ENCODE measurements around the gene MYO5A.
"Not testable (repeated sequence)": the region's sequence is repeated elsewhere in the genome, so short reads cannot be mapped to it uniquely, and the experiment has no call there.

MYO5A gene

DNA sequence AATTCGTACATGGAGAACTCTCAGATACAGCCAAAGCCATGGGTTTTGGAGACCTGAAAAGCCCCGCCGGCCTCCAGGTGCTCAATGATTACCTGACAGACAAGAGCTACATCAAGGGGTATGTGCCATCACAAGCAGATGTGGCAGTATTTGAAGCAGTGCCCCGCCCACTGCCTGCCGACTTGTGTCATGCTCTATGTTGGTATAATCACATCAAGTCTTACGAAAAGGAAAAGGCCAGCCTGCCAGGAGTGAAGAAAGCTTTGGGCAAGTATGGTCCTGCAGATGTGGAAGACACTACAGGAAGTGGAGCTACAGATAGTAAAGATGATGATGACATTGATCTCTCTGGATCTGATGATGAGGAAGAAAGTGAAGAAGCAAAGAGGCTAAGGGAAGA is 23.5 kb downstream of the MYO5A start:
- no peak for DNase-seq (ENCODE audit: low read depth)

- peak; percentile 14 for DNase-seq (ENCODE audit: low read depth)
Observed at GRCh38 chr15:52503788-52504496, 24.7 kb downstream of the MYO5A start.

GRCh38 chr15:52502608-52503007 is 26.1 kb downstream of the MYO5A start:
- no peak for DNase-seq (ENCODE audit: low read depth)

- DNase-seq (ENCODE audit: low read depth) = no peak
Observed at GRCh38 chr15:52499506-52499905, 29.2 kb downstream of the MYO5A start.

- no peak for DNase-seq (ENCODE audit: low read depth)
Observed at GRCh38 chr15:52498706-52499105, 30.0 kb downstream of the MYO5A start.

DNA sequence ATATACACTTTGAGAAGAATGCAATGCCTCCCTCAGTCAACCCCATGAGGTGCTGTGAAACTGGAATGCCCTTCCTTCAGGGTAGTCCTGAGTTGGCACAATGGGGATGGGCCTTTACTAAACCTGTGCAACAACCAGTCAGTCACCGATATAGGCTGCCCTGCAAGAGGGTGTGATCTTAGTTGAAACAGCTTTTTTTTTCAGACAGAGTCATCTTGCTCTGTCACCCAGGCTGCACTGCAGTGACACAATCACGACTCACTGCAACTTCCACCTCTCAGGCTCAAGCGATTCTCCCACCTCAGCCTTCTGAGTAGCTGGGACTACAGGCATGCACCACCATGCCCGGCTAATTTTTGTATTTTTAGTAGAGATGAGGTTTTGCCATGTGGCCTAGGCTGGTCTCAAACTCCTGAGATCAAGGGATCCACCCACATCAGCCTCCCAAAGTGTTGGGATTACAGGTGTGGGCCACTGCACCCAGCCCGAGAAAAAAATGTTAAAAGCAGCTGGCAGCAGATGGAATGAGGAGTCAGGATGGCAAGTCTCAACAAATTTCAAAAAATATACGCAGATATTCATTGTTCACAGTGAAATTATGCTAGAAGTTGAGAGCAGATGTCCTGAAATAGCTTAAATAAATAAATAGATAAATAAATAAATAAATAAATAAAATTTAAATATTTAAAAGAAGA is 31.8 kb downstream of the MYO5A start:
- DNase-seq (ENCODE audit: low read depth) = peak; percentile 23

- no peak for DNase-seq (ENCODE audit: low read depth)
Observed at GRCh38 chr15:52496175-52496574, 32.5 kb downstream of the MYO5A start.

DNA sequence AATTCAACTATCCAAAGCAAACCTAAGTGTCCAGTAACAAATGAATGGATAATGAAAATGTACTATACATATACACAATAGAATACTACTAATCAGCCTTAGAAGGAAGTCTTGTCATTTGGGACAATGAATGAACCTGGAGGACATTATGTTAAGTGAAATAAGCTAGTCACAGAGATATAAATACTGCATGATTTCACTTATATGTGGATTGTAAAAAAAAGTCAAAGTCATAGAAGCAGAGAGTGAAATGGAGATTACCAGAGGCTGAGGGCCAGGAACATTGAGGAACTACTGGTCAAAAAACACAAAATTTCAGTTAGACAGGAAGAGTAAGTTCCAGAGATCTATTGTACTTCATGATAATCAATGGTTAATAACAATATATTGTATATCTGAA is 33.6 kb downstream of the MYO5A start:
- DNase-seq (ENCODE audit: low read depth) = no peak

DNA sequence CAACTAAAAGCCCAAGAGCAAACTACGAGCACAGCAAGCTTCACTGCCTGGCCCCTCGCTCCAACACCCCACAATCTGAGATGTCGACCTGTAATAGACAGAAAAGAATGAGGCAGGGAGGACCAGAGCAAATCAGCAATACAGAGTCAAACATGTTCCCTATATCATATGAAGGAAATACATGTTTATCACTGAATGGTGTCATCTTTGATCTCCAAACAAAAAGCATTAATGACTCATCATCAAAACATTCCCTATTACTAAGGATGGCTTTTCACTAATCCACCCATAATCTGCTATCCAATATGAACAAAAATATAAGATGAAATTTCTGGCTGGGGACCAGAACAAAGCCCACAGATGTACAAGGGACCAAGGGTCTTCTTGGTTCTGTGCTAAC is 34.7 kb downstream of the MYO5A start:
- no peak for DNase-seq (ENCODE audit: low read depth)

- no peak for DNase-seq (ENCODE audit: low read depth)
Observed at GRCh38 chr15:52492132-52492531, 36.5 kb downstream of the MYO5A start.

- DNase-seq (ENCODE audit: low read depth) = peak; percentile 29
Observed at GRCh38 chr15:52491472-52491871, 37.2 kb downstream of the MYO5A start.

- DNase-seq (ENCODE audit: low read depth) = not testable (repeated sequence)
Observed at GRCh38 chr15:52489430-52489829, 39.2 kb downstream of the MYO5A start.

DNA sequence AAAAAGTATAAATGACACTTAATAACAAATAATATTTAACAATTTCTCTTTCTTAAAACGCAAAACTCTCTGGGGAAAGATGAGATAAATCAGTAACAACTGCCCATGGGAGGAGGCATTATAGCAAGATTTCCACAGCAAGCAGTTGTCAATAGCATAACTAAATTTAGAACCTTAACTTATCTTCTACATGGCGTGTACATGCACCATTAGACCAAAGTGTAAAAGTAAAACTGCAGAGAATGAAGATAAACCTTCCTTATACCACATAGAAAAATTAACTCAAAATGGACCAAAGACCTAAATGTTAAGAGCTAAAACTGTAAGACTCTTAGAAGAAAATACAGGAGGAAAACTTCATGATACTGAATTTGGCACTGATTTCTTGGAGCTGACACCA is 39.9 kb downstream of the MYO5A start:
- no peak for DNase-seq (ENCODE audit: low read depth)

GRCh38 chr15:52486003-52486996 is 42.4 kb downstream of the MYO5A start:
- DNase-seq (ENCODE audit: low read depth) = no peak

GRCh38 chr15:52485290-52485689 is 43.4 kb downstream of the MYO5A start:
- DNase-seq (ENCODE audit: low read depth) = no peak

DNA sequence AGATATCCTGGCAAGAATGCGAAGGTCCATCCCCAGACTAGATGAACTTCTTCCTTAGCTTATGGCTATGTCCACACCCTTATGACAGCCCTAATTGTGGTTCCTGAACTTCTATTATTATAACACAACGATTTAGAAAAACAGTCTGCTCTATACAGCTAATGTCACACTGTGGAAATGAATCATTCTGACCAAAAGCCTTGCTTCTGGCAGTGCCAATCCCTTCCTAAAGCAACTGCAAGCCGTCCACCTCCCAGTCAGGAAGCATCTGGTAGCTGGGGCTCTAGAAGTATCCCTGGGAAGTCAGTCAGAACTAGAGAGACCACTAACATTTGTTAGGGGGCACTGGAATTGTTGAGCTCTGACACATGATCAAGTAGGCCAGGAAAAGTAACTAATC is 45.0 kb downstream of the MYO5A start:
- DNase-seq (ENCODE audit: low read depth) = no peak

DNA sequence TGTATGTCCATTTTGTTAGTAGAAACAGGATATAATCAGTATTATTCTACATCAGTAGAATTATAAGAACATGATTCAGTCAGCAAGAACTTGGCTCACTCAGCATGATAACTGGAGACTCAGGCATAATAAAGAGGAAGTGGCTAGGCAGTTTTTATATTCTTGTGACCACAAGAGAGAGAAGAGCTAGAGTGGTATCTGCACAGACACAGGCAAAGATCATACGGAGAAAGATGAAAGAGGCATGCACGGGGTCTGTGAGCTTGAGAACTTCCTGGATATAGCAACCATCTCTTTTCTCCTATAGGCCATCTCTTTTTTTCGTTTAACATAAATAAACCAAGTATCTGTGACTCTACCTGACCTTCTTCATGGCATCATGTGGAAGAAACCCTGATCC is 46.8 kb downstream of the MYO5A start:
- peak; percentile 58 for DNase-seq (ENCODE audit: low read depth)

- DNase-seq (ENCODE audit: low read depth) = no peak
Observed at GRCh38 chr15:52480990-52481389, 47.7 kb downstream of the MYO5A start.

- DNase-seq (ENCODE audit: low read depth) = no peak
Observed at GRCh38 chr15:52466716-52467115, 62.0 kb downstream of the MYO5A start.

DNA sequence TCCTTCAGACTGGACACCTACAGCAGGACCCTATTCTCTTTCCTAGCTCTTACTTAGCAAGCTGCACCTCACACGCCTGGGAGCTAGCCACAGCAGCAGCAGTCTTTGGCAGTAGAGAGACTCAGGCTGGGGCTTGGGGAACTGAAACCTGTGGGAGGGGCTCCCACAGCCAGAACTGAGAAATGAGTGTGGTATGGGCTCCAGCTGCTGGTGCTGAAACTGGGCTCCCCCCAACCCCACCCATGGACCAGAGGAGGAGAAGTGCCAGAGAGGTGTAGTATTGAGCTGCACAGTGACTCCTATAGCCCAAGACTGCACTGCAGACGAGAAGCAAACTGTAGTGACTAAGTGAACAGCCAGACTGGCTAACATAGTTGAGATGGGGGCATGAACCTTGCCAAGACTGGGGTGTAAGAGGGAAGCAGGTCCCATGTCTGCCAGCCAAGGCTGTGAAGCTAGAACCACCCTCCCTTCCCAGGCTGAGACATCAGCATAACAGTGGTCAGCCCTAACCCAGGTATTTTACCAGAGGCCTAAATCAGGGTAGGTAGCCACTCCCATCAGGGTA is 62.5 kb downstream of the MYO5A start:
- DNase-seq (ENCODE audit: low read depth) = no peak

GRCh38 chr15:52464478-52464877 is 64.2 kb downstream of the MYO5A start:
- no peak for DNase-seq (ENCODE audit: low read depth)

DNA sequence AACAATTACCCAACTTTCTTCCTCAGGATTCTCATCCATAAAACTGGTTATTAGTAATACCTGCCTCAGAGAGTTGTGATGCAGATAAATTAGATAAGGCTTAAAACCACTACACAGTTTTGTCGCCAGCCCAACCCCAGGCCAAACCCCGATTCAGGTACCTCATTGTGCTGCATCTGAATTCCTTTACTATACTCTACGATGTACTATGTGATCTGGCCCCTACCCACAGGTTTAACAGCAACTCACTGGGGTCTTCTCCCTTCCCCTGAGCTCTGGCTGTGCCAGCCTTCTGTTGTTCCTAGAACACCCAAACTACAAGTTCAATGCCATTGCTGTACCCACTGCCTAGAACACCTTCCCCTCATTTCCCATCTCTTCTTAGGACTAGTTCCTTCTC is 64.6 kb downstream of the MYO5A start:
- no peak for DNase-seq (ENCODE audit: low read depth)
